ELR (cell line): ENCODE results near the gene NR4A1.

Source experiments
- DNase-seq: peaks from one replicate; pipeline ENCODE4 v3.0.0-alpha.2; 2015; ENCODE audit warnings: low read depth

The NR4A1 gene

GRCh38 chr12:52041695-52042123, 9.5 kb upstream of the NR4A1 start:
- no peak for DNase-seq

GRCh38 chr12:52042706-52043385, 8.4 kb upstream of the NR4A1 start:
- DNase-seq, result no peak

DNA sequence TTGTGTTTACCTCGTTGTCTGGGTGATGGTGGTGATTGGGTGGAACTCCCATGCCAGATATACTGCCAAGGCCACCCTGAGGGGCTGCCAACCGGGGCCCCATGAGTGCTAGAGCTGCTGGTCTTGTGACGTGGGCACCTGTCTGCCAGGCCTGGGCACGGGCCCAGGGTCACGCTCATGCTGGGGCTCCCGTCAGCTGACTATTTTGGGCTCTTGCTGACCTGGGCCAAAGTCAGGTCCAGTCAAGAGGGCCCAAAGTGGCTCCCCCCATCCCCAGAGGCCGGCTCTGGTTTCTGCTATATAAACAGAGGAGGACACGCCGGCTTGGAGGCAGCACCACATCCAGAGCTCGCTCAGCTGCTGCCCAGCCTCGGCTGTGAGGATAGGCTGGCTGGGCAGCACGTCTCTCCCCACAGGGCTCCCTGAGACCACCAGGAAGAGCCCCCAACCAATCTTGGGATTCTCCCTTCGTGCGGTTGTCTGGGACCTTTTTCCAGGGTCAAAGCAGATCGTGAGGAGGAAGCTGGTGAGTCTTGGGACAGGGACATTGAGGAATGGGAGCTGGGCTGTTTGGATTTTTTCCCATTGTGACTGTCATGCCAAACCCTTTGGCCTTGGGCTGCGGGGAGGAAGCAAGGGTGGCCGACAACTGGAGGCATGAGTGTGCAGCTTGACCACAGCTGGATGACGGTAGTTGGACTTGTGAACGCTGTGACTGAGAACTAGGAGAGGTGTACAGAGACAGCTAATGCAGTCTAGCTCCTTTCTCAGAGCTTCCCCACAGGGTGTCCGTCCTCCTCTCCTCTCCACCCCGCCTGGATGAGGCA, 7.6 kb upstream of the NR4A1 start:
- DNase-seq, result no peak

- no peak for DNase-seq
Measured at GRCh38 chr12:52044292-52044983, 6.8 kb upstream of the NR4A1 start.

GRCh38 chr12:52045794-52046199, 5.4 kb upstream of the NR4A1 start:
- no peak for DNase-seq

- DNase-seq, result no peak
Measured at GRCh38 chr12:52046859-52047258, 4.4 kb upstream of the NR4A1 start.

DNA sequence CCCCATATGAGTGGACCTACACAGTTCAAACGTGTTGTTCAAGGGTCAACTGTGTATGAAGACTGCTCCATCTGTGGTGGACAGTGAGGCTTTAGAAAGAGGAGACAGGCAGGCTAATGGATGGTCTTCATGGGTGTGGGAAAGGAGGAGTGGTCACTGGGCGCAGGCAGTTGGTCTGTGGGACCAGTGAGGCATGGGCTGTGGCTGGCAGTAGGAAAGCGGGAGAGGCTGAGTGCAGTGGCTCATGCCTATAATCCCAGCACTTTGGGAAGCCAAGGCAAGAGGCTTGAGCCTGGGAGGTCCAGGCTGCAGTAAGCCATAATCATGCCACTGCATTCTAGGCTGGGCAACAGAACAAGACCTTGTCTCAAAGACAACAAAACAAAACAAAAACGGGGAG, 2.0 kb upstream of the NR4A1 start:
- no peak for DNase-seq

DNA sequence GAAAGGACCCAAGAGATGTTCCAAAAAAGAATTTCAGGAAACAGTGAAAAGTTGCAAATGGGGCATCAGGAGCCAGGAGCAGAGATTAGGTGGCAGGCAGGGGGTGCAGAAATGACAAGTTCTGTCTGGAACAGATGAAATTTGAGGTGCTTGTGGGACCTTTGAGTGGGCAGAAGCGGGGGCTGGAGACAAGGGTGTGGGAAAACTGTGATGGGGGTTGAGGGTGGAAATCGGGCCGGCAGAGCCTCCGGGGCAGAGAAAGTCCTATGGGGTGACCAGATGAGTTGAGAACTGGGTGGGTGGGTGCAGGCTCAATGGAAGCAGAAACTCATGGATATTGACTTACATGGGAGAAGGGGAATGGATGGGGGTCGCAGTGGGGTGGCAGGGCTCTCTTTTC, 1.6 kb upstream of the NR4A1 start:
- DNase-seq, result no peak

DNA sequence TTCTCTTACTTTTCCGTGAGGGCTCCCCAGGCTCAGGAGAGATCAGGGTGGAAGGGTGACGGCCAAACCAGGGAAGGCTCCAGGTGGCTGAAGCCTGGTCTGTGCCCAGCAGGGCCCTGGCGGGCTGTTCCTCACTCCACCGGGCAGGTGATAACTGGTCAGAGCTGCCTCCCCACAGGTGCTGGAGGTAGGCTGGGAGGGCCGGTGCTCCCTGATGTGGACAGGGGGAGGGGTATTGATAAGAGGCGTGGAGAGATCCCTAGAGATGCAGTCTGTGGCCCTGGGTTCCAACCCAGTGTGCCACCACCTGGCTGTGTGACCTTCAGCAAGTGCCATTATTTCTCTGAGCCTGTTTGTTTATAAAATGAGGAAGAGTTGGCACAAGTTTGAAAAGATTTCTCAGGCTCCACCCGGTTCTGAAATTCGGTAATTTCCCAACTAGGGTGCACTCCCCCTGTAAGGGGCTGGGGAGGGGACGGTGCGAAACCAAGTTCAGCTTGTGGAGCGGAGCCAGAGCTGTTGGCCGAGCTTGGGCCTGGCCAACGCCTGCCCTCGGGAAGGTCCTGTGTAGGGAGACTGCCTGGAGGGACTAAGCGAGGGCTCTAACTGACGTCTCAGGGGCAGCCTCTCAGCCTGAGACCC, 1.0 kb upstream of the NR4A1 start:
- DNase-seq, result no peak

GRCh38 chr12:52052468-52053186, 1.4 kb downstream of the NR4A1 start:
- no peak for DNase-seq

GRCh38 chr12:52053536-52054209, 2.4 kb downstream of the NR4A1 start:
- DNase-seq, result no peak

- no peak for DNase-seq
Measured at GRCh38 chr12:52054231-52054832, 3.1 kb downstream of the NR4A1 start.

DNA sequence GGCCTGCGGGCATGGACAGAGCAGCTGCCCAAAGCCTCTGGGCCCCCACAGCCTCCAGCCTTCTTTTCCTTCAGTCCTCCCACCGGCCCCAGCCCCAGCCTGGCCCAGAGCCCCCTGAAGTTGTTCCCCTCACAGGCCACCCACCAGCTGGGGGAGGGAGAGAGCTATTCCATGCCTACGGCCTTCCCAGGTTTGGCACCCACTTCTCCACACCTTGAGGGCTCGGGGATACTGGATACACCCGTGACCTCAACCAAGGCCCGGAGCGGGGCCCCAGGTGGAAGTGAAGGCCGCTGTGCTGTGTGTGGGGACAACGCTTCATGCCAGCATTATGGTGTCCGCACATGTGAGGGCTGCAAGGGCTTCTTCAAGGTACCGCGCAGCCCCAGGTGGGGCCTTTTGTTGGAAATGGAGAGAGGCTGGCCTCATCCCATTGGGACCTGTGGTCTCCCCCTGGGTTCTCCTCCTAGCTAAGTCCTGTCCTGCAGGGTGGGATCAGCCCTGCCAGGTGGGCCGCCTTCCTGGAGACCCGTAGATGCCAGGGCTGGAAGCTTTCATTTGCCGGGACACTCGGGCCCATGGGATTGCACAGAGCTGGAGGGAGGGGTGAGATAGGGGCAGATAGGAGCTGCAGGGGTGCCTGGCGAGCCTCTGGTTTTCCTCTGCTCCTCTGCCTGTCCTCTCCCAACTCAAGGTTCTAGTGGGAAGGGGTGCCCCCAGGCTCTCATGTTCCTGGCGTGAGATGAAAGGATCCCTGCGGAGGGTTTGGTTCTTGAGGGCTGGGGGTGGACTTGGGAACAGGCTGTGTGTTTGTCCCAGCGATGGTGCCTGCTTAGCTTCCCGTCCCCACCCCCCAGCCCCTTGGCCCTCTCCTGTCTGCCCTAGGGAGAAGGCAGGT, 3.8 kb downstream of the NR4A1 start:
- no peak for DNase-seq

DNA sequence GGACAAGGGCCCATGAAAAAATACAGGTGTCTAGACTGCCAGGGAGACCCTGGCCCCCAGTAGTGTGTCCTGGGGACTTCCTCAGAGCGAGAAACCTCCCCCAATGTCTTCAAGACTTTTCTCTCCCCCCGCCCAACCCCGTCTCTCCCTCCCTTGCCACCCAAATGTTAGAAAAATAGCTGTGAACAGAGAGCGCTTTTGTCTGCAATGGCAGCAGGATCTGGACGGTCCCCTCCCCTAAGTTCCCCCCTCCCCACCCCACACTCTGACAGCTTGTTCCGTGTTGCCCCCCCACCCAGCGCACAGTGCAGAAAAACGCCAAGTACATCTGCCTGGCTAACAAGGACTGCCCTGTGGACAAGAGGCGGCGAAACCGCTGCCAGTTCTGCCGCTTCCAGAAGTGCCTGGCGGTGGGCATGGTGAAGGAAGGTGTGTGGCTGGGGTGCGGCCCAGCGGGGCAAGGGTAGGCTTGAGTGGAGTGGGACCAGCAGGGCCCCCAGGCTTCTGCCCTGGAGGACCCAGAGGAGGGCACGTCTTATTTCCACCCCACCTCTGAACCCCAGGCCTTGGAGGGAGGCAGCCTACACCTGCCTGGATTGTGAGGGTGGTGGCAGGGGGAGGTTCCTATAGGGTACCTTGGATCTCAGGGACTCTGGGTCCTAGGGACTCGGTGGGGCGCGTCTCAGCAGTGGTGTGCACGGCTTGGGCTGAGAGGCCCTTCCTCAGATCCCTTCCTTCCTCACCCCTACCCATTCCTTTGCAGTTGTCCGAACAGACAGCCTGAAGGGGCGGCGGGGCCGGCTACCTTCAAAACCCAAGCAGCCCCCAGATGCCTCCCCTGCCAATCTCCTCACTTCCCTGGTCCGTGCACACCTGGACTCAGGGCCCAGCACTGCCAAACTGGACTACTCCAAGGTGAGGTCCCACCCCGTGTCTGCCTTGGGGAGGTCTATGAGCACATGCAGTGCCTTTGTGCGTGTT, 4.8 kb downstream of the NR4A1 start:
- no peak for DNase-seq

- no peak for DNase-seq
Measured at GRCh38 chr12:52056801-52057637, 5.8 kb downstream of the NR4A1 start.

GRCh38 chr12:52057638-52058576, 6.7 kb downstream of the NR4A1 start:
- no peak for DNase-seq
